ENCODE measurements around the gene CAMK2A. TPM values are rescaled to one million over a fixed set of nuclear protein-coding genes. Genes with fewer than 3 reads are reported as not detected.
A peak's percentile ranks its signal among the peaks of the same experiment; 100 is the strongest.

The CAMK2A gene
- polyA plus RNA-seq, 1 donor (not counting 4 experiments of a cell fraction or from before 2014, with no cell fraction given): 0.05 TPM

DNA sequence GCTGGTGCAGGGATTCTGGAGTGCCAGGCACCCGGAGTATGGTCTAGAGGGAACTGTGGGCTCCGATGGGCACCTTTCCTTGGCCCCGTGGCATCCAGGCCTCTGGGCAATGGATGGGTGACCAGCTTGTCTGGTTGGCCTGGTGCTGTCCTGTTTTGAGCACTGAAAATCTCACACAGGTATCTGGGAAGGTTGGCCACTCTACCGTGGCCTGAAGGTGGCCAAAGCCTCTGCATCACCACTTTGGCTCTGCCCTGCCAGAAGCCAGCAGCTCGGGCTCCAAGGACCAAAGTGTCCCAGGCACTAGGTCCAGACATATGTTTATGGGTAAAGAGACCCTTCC is 70.9 kb downstream of the CAMK2A start:
- Histone ChIP-seq H3K79me2 (ENCODE audit: control insufficient read depth, insufficient read depth, low read length) (no peaks in the 10 kb centered on the region), H2AFZ (ENCODE audit: control insufficient read depth, low read length) (no peak overlapping the region)

DNA sequence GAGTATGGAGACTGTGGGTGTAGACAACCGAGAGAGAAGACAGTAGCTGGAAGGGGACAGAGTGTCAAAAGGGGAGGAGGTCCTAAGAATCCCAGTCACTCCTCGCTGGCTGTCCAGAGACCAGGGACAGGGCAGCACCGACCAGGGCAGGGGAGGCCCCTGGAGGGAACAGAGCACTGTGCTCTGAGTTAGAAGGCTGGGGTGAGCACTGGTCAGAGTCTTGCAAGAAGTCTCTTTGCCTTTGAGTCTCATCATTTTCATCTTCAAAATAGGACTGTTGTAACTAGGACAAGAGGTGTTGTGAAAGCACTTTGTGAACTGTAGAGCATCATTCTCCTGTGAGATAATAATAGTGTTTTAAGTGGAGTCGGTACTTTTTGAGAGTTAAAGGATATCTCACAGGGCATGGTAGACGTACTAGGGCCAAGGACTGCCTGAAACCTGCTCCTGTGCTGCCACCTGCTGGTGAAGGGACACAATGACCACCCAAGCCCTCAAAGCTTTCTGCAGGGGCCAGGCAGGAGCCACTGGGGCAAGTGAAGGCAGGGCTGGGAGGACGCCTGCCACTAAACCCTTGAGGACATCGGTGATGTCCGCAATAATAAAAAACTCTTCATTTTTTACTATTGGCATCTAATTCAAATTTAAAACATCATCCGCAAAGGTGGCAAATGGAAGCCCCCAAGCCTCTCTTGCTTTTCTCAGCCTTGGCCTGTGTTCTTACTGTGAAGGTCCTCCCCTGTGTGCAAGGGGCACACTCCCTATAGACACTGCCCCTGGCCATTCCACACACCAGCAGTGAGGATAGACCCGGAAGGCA is 71.5 kb downstream of the CAMK2A start:
- Histone ChIP-seq H4K20me1 (ENCODE audit: control insufficient read depth, extremely low read depth, insufficient read depth, low read length) (no peaks in the 10 kb centered on the region), H3K4me3 (ENCODE audit: control insufficient read depth in 2 of 3, extremely low read depth in 1 of 3, insufficient read depth in 2 of 3, low read depth in 1 of 3, low read length in 3 of 3) (no peak overlapping the region), H3K36me3 (ENCODE audit: control insufficient read depth in 2 of 2, extremely low read depth in 1 of 2, insufficient read depth in 2 of 2, low read length in 2 of 2) (no peaks in the 10 kb centered on the region), H3K27me3 (ENCODE audit: control insufficient read depth, extremely low read depth, insufficient read depth, low read length) (peaks cover 11% of the 10 kb centered on the region), H2AFZ (ENCODE audit: control insufficient read depth, low read length) (no peak overlapping the region), H3K79me2 (ENCODE audit: control insufficient read depth, insufficient read depth, low read length) (no peaks in the 10 kb centered on the region), H3K4me1 (ENCODE audit: control insufficient read depth, extremely low read depth, insufficient read depth, low read length) (no peaks in the 10 kb centered on the region), H3K9me3 (ENCODE audit: control insufficient read depth, low read depth, low read length) (no peaks in the 10 kb centered on the region), H3K27ac (ENCODE audit: control insufficient read depth, insufficient read depth, low read length) (no peak overlapping the region), H3K9me1 (ENCODE audit: control insufficient read depth, extremely low read depth, insufficient read depth, low read length) (no peaks in the 10 kb centered on the region), H3K9ac (ENCODE audit: control insufficient read depth, extremely low read depth, insufficient read depth, low read length) (no peak overlapping the region), H3K4me2 (ENCODE audit: control insufficient read depth, extremely low read depth, insufficient read depth, low read depth, low read length) (no peak overlapping the region)
- DNase-seq (ENCODE audit: low read depth, low spot score): peak; percentile 35
- dilution Hi-C loops (cut with MboI; ENCODE audit: extremely low pct_ligation_motif_present, low sequenced_read_pairs): no loop called here
- TF ChIP-seq EZH2 (IDR thresholded peaks at IDR 0.05; ENCODE audit: low read length): no peak
- TF ChIP-seq, protein P1, sequence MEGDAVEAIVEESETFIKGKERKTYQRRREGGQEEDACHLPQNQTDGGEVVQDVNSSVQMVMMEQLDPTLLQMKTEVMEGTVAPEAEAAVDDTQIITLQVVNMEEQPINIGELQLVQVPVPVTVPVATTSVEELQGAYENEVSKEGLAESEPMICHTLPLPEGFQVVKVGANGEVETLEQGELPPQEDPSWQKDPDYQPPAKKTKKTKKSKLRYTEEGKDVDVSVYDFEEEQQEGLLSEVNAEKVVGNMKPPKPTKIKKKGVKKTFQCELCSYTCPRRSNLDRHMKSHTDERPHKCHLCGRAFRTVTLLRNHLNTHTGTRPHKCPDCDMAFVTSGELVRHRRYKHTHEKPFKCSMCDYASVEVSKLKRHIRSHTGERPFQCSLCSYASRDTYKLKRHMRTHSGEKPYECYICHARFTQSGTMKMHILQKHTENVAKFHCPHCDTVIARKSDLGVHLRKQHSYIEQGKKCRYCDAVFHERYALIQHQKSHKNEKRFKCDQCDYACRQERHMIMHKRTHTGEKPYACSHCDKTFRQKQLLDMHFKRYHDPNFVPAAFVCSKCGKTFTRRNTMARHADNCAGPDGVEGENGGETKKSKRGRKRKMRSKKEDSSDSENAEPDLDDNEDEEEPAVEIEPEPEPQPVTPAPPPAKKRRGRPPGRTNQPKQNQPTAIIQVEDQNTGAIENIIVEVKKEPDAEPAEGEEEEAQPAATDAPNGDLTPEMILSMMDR (optimal IDR thresholded peaks at IDR 0.05 in 1 of 3, IDR thresholded peaks at IDR 0.05 in 1 of 3, conservative IDR thresholded peaks at IDR 0.05 in 1 of 3; ENCODE audit: extremely low read depth in 1 of 3, insufficient read depth in 2 of 3, low read length in 3 of 3): peak in 2 of 3 experiments; percentile 84 to 86
- FAIRE-seq: peak; percentile 86

More for the DNA sequence above, 70.9 kb downstream of the CAMK2A start:
- no peaks in the 10 kb centered on the region for H3K36me3 ChIP-seq (ENCODE audit: control insufficient read depth in 2 of 2, extremely low read depth in 1 of 2, insufficient read depth in 2 of 2, low read length in 2 of 2)
- H3K27ac ChIP-seq (ENCODE audit: control insufficient read depth, insufficient read depth, low read length): no peak overlapping the region
- dilution Hi-C loops (cut with MboI; ENCODE audit: extremely low pct_ligation_motif_present, low sequenced_read_pairs): no loop called here
- H3K4me2 ChIP-seq (ENCODE audit: control insufficient read depth, extremely low read depth, insufficient read depth, low read depth, low read length): no peak overlapping the region
- no peaks in the 10 kb centered on the region for H3K4me1 ChIP-seq (ENCODE audit: control insufficient read depth, extremely low read depth, insufficient read depth, low read length)
- FAIRE-seq (no peak), DNase-seq (ENCODE audit: low read depth, low spot score) (no peak)
- H3K9ac ChIP-seq (ENCODE audit: control insufficient read depth, extremely low read depth, insufficient read depth, low read length): no peak overlapping the region
- no peak overlapping the region for H3K4me3 ChIP-seq (ENCODE audit: control insufficient read depth in 2 of 3, extremely low read depth in 1 of 3, insufficient read depth in 2 of 3, low read depth in 1 of 3, low read length in 3 of 3)
- peaks cover 11% of the 10 kb centered on the region for H3K27me3 ChIP-seq (ENCODE audit: control insufficient read depth, extremely low read depth, insufficient read depth, low read length)
- H4K20me1 ChIP-seq (ENCODE audit: control insufficient read depth, extremely low read depth, insufficient read depth, low read length): no peaks in the 10 kb centered on the region
- H3K9me3 ChIP-seq (ENCODE audit: control insufficient read depth, low read depth, low read length): no peaks in the 10 kb centered on the region
- H3K9me1 ChIP-seq (ENCODE audit: control insufficient read depth, extremely low read depth, insufficient read depth, low read length): no peaks in the 10 kb centered on the region
- TF ChIP-seq, protein P1 (optimal IDR thresholded peaks at IDR 0.05 in 1 of 3, IDR thresholded peaks at IDR 0.05 in 1 of 3, conservative IDR thresholded peaks at IDR 0.05 in 1 of 3; ENCODE audit: extremely low read depth in 1 of 3, insufficient read depth in 2 of 3, low read length in 3 of 3): no peak
- no peak for TF ChIP-seq EZH2 (IDR thresholded peaks at IDR 0.05; ENCODE audit: low read length)
